ENCODE measurements around the gene PCDHGB1.

DNA sequence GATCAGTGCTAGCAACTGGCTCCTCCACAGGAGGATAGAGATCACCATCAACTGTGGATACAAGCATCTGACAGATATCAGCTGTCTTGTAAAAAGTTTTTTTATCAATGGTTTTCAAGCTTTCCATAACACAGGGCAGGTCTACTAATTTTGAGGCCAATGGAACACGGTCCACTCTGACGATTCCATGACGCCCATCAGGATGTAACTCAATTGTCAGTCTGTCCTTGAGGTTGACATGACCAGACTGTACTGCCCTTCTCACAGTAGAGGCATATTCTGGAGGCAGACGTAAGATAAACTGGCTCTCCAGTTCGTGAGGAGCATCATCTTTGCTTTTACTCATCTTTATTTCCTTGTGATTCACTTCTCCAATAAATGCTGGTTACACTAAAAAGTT lies 30.2 kb upstream of the PCDHGB1 start:
- TF ChIP-seq CTCF (IDR thresholded peaks at IDR 0.05) (no peak), POLR2A (IDR thresholded peaks at IDR 0.05) (no peak)

Measured in esophagus squamous epithelium (tissue), 4 donors.